ENCODE data around the gene CCDC9. TPM values are rescaled to one million over a fixed set of nuclear protein-coding genes. Genes with fewer than 3 reads are reported as not detected.

Gene CCDC9
- total and polyA plus RNA-seq, 4 donors = 1.4 to 8.1 (median 5.4) TPM

GRCh38 chr19:47303966-47304365 lies 47.6 kb downstream of the CCDC9 start:
- H3K4me3 ChIP-seq (ENCODE audit: low read depth in 1 of 3, low read length in 3 of 3) = no peak overlapping the region
- no peaks in the 10 kb centered on the region for H3K36me3 ChIP-seq (ENCODE audit: control insufficient read depth in 4 of 4, insufficient read depth in 3 of 4, low read depth in 1 of 4, low read length in 3 of 4)
- no peak overlapping the region for H3K9ac ChIP-seq (ENCODE audit: low read depth in 1 of 2, low read length in 2 of 2)
- no peak overlapping the region for H3K27ac ChIP-seq (ENCODE audit: low read depth in 1 of 2, low read length in 2 of 2)
- no peak for TF ChIP-seq REST (IDR thresholded peaks at IDR 0.05)
- TF ChIP-seq, protein P1, sequence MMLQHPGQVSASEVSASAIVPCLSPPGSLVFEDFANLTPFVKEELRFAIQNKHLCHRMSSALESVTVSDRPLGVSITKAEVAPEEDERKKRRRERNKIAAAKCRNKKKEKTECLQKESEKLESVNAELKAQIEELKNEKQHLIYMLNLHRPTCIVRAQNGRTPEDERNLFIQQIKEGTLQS (IDR thresholded peaks at IDR 0.05) = no peak
- TF ChIP-seq NR2F2 (IDR thresholded peaks at IDR 0.05) = no peak
- H3K9me3 ChIP-seq (ENCODE audit: control insufficient read depth in 4 of 4, low read length in 3 of 4) = no peaks in the 10 kb centered on the region
- no peaks in the 10 kb centered on the region for H3K27me3 ChIP-seq (ENCODE audit: control insufficient read depth in 4 of 4, insufficient read depth in 4 of 4, low read length in 3 of 4)
- peaks cover 0 to 5% (median 0%) of the 10 kb centered on the region in 4 donors for H3K4me1 ChIP-seq (ENCODE audit: control insufficient read depth in 4 of 4, insufficient read depth in 4 of 4, low read length in 3 of 4)
- no peak for DNase-seq (ENCODE audit: low spot score)
- 75% methylated on average over 6 of the region's 6 CpGs for WGBS

GRCh38 chr19:47305309-47305751 lies 49.0 kb downstream of the CCDC9 start:
- H3K4me3 ChIP-seq (ENCODE audit: low read depth in 1 of 3, low read length in 3 of 3) = no peak overlapping the region
- peak overlapping the region in 1 of 2 donors; percentile 40 for H3K27ac ChIP-seq (ENCODE audit: low read depth in 1 of 2, low read length in 2 of 2)
- peak overlapping the region in 1 of 2 donors; percentile 34 for H3K9ac ChIP-seq (ENCODE audit: low read depth in 1 of 2, low read length in 2 of 2)
- H3K27me3 ChIP-seq (ENCODE audit: control insufficient read depth in 4 of 4, insufficient read depth in 4 of 4, low read length in 3 of 4) = no peaks in the 10 kb centered on the region
- no peaks in the 10 kb centered on the region for H3K36me3 ChIP-seq (ENCODE audit: control insufficient read depth in 4 of 4, insufficient read depth in 3 of 4, low read depth in 1 of 4, low read length in 3 of 4)
- WGBS = 3% methylated on average over 14 of the region's 14 CpGs
- peak; percentile 80 for DNase-seq (ENCODE audit: low spot score)
- no peaks in the 10 kb centered on the region for H3K9me3 ChIP-seq (ENCODE audit: control insufficient read depth in 4 of 4, low read length in 3 of 4)
- TF ChIP-seq GABPA (IDR thresholded peaks at IDR 0.05 in 1 of 2, conservative IDR thresholded peaks at IDR 0.05 in 1 of 2) (no peak), JUND (IDR thresholded peaks at IDR 0.05) (peak in 1 of 2 donors; percentile 42), YY1 (IDR thresholded peaks at IDR 0.05) (peak; percentile 31), MAX (IDR thresholded peaks at IDR 0.05) (peak; percentile 83), SP1 (IDR thresholded peaks at IDR 0.05) (peak; percentile 85), NR2F2 (IDR thresholded peaks at IDR 0.05) (peak; percentile 84), FOXA2 (IDR thresholded peaks at IDR 0.05) (no peak), REST (IDR thresholded peaks at IDR 0.05) (peak; percentile 17), HNF4A (conservative IDR thresholded peaks at IDR 0.05) (peak; percentile 52 to 67), TAF1 (conservative IDR thresholded peaks at IDR 0.05) (no peak), EGR1 (IDR thresholded peaks at IDR 0.05; ENCODE audit: low read depth in 2 of 2) (peak in 1 of 2 donors; percentile 66), RAD21 (IDR thresholded peaks at IDR 0.05) (peak; percentile 72 to 82), RXRA (IDR thresholded peaks at IDR 0.05) (peak; percentile 70 to 77), CTCF (IDR thresholded peaks at IDR 0.05; ENCODE audit: low read depth, low read length, missing input control) (peak; percentile 95), HNF4G (IDR thresholded peaks at IDR 0.05) (no peak), FOXA1 (IDR thresholded peaks at IDR 0.05) (peak; percentile 38)
- TF ChIP-seq, protein P2, sequence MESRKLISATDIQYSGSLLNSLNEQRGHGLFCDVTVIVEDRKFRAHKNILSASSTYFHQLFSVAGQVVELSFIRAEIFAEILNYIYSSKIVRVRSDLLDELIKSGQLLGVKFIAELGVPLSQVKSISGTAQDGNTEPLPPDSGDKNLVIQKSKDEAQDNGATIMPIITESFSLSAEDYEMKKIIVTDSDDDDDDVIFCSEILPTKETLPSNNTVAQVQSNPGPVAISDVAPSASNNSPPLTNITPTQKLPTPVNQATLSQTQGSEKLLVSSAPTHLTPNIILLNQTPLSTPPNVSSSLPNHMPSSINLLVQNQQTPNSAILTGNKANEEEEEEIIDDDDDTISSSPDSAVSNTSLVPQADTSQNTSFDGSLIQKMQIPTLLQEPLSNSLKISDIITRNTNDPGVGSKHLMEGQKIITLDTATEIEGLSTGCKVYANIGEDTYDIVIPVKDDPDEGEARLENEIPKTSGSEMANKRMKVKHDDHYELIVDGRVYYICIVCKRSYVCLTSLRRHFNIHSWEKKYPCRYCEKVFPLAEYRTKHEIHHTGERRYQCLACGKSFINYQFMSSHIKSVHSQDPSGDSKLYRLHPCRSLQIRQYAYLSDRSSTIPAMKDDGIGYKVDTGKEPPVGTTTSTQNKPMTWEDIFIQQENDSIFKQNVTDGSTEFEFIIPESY (IDR thresholded peaks at IDR 0.05) = peak; percentile 56
- TF ChIP-seq, protein P1 (IDR thresholded peaks at IDR 0.05) = peak; percentile 78
- peaks cover 0 to 5% (median 0%) of the 10 kb centered on the region in 4 donors for H3K4me1 ChIP-seq (ENCODE audit: control insufficient read depth in 4 of 4, insufficient read depth in 4 of 4, low read length in 3 of 4)
